D721Med (cell line): ENCODE results near the gene AHNAK2.
"Not testable (repeated sequence)": the region's sequence is repeated elsewhere in the genome, so short reads cannot be mapped to it uniquely, and the experiment has no call there.

ENCODE experiments used
- DNase-seq: peaks from one replicate; pipeline ENCODE4 v3.0.0; 2011; ENCODE audit warnings: low spot score; ENCODE audit not compliant: insufficient read length
- FAIRE-seq: peaks from 2 replicates; lab custom pipeline; 2011; peaks lifted over from hg19 to GRCh38; lab: Jason Lieb, UNC
- CTCF ChIP-seq: IDR thresholded peaks from 2 replicates; pipeline ENCODE4 v1.5.1; 2012; ENCODE audit warnings: mild to moderate bottlenecking, control low read depth; ENCODE audit not compliant: insufficient read depth; ENCODE audit errors: missing control alignments

Gene AHNAK2

DNA sequence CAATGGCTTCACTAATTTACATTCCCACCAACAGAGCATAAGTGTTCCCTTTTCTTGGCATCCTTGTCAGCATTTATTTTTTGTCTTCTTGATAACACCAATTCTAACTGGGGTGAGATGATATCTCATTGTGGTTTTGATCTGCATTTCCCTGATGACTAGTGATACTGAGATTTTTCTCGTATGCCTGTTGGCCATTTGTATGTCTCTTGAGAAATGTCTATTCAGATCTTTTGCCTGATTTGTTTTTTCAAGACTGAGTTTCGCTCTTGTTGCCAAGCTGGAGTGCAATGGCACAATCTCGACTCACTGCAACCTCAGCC is 58.2 kb downstream of the AHNAK2 start:
- TF ChIP-seq CTCF, result no peak
- FAIRE-seq, result no peak
- DNase-seq, result no peak

- not testable (repeated sequence) for FAIRE-seq, DNase-seq
These were observed 58.8 kb downstream of the AHNAK2 start for GRCh38 chr14:104919152-104919992.

- FAIRE-seq (no peak), DNase-seq (no peak)
- TF ChIP-seq CTCF, result no peak
These were observed 60.2 kb downstream of the AHNAK2 start for GRCh38 chr14:104917993-104918392.

DNA sequence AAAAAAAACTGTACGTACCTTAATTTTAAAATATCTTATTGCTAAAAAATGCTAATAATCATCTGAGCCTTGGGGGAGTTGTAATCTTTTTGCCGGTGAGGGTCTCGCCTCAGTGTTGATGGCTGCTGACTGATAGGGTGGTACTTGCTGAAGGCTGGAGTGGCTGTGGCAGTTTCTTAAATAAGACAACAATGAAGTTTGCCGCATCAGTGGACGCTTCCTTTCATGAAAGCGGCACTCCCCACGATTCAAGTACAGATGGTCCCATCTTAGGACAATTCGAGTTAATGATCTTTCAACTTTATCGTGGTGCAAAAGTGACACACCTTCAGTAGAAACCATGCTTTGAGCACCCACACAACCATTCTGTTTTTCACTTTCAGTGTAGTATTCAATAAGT is 61.1 kb downstream of the AHNAK2 start:
- TF ChIP-seq CTCF, result no peak
- FAIRE-seq (no peak), DNase-seq (no peak)

GRCh38 chr14:104913435-104913834 is 64.7 kb downstream of the AHNAK2 start:
- DNase-seq (peak; percentile 6), FAIRE-seq (peak; percentile 35)
- no peak for TF ChIP-seq CTCF

- no peak for FAIRE-seq
- no peak for TF ChIP-seq CTCF
- DNase-seq, result no peak
These were observed 66.1 kb downstream of the AHNAK2 start for GRCh38 chr14:104912053-104912452.

DNA sequence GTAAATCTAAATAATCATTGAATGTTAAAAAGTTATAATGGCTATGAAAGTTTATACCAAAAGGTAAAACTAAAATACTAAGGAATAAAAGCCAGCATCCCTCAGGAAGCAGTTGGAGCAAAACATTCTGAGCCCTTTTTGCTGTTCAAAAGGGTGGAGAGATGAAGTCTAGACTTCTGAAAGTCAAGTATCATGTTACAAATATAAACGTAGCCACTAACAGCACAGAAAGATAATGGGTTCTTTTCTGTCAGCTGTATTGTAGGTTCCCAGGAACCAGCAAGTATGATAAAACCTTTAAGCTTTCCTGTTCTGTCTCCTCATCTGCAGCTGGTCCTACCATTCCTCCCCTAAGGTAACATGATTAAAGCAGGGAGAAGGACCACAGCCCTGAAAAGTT is 69.9 kb downstream of the AHNAK2 start:
- no peak for TF ChIP-seq CTCF
- FAIRE-seq (no peak), DNase-seq (no peak)

GRCh38 chr14:104905579-104905933 is 72.6 kb downstream of the AHNAK2 start:
- DNase-seq, FAIRE-seq: not testable (repeated sequence)

DNA sequence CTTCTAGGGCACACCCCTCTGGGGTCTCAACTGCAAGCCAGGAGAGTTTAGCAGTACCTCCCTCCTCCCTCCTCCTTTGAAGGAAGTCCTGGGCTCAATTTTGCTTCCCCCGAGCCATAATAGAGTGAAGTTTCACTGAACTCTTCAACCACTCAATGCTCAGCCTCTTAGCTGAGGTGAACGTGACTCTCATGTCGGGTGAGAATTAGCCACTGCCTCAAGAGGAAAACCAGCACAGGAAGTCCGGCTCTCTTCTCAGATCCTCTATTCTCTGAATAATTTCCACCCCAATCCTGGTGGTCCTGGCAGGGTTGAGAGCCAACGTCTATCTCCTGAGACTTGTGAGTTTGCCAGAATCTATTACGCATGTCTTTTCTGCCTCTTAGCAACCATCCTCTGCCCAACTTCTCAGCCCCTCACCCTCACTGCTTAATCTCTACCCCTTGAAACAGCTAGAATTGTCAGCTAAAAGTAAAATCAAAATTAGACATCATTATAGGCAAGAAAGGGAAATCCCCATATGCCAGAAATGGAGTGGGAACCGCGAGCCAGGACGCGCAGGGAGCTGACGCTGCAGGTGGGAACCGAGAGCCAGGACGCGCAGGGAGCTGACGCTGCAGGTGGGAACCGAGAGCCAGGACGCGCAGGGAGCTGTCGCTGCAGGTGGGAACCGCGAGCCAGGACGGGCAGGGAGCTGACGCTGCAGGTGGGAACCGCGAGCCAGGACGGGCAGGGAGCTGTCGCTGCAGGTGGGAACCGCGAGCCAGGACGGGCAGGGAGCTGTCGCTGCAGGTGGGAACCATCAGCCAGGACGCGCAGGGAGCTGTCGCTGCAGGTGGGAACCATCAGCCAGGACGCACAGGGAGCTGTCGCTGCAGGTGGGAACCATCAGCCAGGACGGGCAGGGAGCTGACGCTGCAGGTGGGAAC is 73.3 kb downstream of the AHNAK2 start:
- DNase-seq, FAIRE-seq: not testable (repeated sequence)
